ACC112 (cell line): ENCODE data around the gene CLRN1.

Experiments used
- H2AFZ ChIP-seq: fragments of 200-600 bp; sonication (generic); one replicate; pipeline ENCODE4 v1.6.0; 2017; ENCODE audit warnings: antibody characterized with exemption, low read length; ENCODE audit not compliant: unreplicated experiment
- H3K27ac ChIP-seq: fragments of 200-600 bp; sonication (generic); 2 replicates; pipeline ENCODE4 v1.5.1; 2014; ENCODE audit warnings: low read depth, mild to moderate bottlenecking, antibody characterized with exemption, low read length, moderate library complexity
- H3K27me3 ChIP-seq: fragments of 200-600 bp; sonication (generic); 2 replicates; pipeline ENCODE4 v1.6.1; 2014; ENCODE audit warnings: mild to moderate bottlenecking, antibody characterized with exemption, low read length, moderate library complexity, mixed read lengths; ENCODE audit not compliant: insufficient read depth
- H3K36me3 ChIP-seq: fragments of 200-600 bp; sonication (generic); 2 replicates; pipeline ENCODE4 v1.6.1; 2016; ENCODE audit warnings: mild to moderate bottlenecking, antibody characterized with exemption, low read length, moderate library complexity, mixed read lengths; ENCODE audit not compliant: insufficient read depth
- H3K4me1 ChIP-seq: fragments of 200-600 bp; sonication (generic); one replicate; pipeline ENCODE4 v1.6.1; 2016; ENCODE audit warnings: low read length, mixed read lengths; ENCODE audit not compliant: insufficient read depth, unreplicated experiment, control insufficient read depth
- H3K4me3 ChIP-seq: fragments of 200-600 bp; sonication (generic); 2 replicates; pipeline ENCODE4 v1.5.1; 2014; ENCODE audit warnings: mild to moderate bottlenecking, low read depth, low read length
- H3K79me2 ChIP-seq: fragments of 200-600 bp; sonication (generic); one replicate; pipeline ENCODE4 v1.6.0; 2016; ENCODE audit warnings: low read length; ENCODE audit not compliant: control insufficient read depth, unreplicated experiment, insufficient read depth

The CLRN1 gene

GRCh38 chr3:150898046-150898754 lies 74.3 kb downstream of the CLRN1 start:
- H2AFZ ChIP-seq: no peak overlapping the region
- peaks cover 89% of the 10 kb centered on the region for H3K27me3 ChIP-seq
- no peaks in the 10 kb centered on the region for H3K4me1 ChIP-seq
- no peak overlapping the region for H3K4me3 ChIP-seq
- H3K27ac ChIP-seq: no peak overlapping the region
- no peaks in the 10 kb centered on the region for H3K79me2 ChIP-seq
- no peaks in the 10 kb centered on the region for H3K36me3 ChIP-seq

- H3K36me3 ChIP-seq: no peaks in the 10 kb centered on the region
- H2AFZ ChIP-seq: no peak overlapping the region
- H3K79me2 ChIP-seq: no peaks in the 10 kb centered on the region
- H3K4me3 ChIP-seq: no peak overlapping the region
- H3K4me1 ChIP-seq: no peaks in the 10 kb centered on the region
- H3K27me3 ChIP-seq: peaks cover 83% of the 10 kb centered on the region
- no peak overlapping the region for H3K27ac ChIP-seq
These were observed 74.9 kb downstream of the CLRN1 start for GRCh38 chr3:150897592-150897991.

- H3K27ac ChIP-seq: no peak overlapping the region
- H3K79me2 ChIP-seq: no peaks in the 10 kb centered on the region
- H3K27me3 ChIP-seq: peaks cover 57% of the 10 kb centered on the region
- no peak overlapping the region for H3K4me3 ChIP-seq
- no peaks in the 10 kb centered on the region for H3K36me3 ChIP-seq
- no peak overlapping the region for H2AFZ ChIP-seq
- no peaks in the 10 kb centered on the region for H3K4me1 ChIP-seq
These were observed 81.7 kb downstream of the CLRN1 start for GRCh38 chr3:150890831-150891230.

GRCh38 chr3:150890295-150890694 lies 82.2 kb downstream of the CLRN1 start:
- H3K4me3 ChIP-seq: no peak overlapping the region
- no peaks in the 10 kb centered on the region for H3K36me3 ChIP-seq
- no peak overlapping the region for H2AFZ ChIP-seq
- H3K27me3 ChIP-seq: peaks cover 59% of the 10 kb centered on the region
- H3K79me2 ChIP-seq: no peaks in the 10 kb centered on the region
- no peak overlapping the region for H3K27ac ChIP-seq
- no peaks in the 10 kb centered on the region for H3K4me1 ChIP-seq

GRCh38 chr3:150889106-150889505 lies 83.4 kb downstream of the CLRN1 start:
- no peak overlapping the region for H3K27ac ChIP-seq
- H3K4me1 ChIP-seq: no peaks in the 10 kb centered on the region
- no peaks in the 10 kb centered on the region for H3K36me3 ChIP-seq
- H3K79me2 ChIP-seq: no peaks in the 10 kb centered on the region
- no peak overlapping the region for H2AFZ ChIP-seq
- H3K4me3 ChIP-seq: no peak overlapping the region
- H3K27me3 ChIP-seq: peaks cover 58% of the 10 kb centered on the region

DNA sequence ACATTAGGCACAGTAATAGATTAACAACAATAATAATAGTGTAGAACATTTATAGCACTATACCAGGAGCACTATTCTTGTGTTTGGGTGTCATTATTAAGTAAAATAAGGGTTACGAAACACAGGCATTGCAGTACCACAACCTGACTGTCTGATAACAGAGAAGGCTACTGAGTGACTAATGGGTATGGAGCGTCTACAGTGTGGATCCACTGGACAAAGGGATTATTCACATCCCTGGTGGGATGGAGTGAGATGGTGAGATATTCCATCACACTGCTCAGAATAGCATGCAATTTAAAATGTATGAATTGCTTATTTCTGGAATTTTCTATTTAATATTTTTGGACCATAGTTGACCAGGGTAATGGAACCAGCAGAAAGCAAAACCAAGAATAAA lies 85.5 kb downstream of the CLRN1 start:
- no peak overlapping the region for H3K27ac ChIP-seq
- H3K27me3 ChIP-seq: peaks cover 62% of the 10 kb centered on the region
- H3K4me3 ChIP-seq: no peak overlapping the region
- no peaks in the 10 kb centered on the region for H3K4me1 ChIP-seq
- no peak overlapping the region for H2AFZ ChIP-seq
- no peaks in the 10 kb centered on the region for H3K36me3 ChIP-seq
- no peaks in the 10 kb centered on the region for H3K79me2 ChIP-seq

- Histone ChIP-seq H3K27me3 (peaks cover 62% of the 10 kb centered on the region), H2AFZ (no peak overlapping the region), H3K4me1 (no peaks in the 10 kb centered on the region), H3K36me3 (no peaks in the 10 kb centered on the region), H3K4me3 (no peak overlapping the region), H3K27ac (no peak overlapping the region), H3K79me2 (no peaks in the 10 kb centered on the region)
These were observed 87.0 kb downstream of the CLRN1 start for GRCh38 chr3:150885535-150885934.

DNA sequence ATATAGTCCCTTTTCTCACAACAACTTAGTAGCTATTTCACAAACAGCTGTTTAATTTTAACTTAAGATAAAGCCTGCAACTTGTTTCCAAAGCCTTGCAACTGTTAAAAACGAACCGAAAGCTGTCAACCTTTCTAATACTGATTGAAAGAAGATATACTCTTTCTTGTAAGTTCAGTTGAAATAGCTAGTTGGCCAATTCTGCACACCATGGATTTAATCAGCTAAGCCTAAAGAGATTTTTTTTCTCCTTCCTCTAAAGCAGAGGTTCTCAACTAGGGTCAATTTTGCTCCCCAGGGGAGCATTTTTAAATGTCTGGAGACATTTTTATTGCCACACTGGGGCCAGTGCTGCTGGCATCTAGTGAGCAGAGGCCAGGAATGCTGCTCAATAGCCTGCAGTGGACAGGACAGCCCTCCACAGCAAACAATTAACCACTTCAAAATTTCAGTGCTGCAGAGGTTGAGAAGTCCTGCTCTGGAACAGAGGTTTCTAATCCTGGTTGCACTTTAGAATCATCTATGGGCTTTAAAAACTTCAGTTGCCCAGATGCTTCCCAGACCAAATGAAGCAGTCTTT lies 93.4 kb downstream of the CLRN1 start:
- no peak overlapping the region for H3K27ac ChIP-seq
- H2AFZ ChIP-seq: no peak overlapping the region
- H3K4me3 ChIP-seq: no peak overlapping the region
- no peaks in the 10 kb centered on the region for H3K4me1 ChIP-seq
- no peaks in the 10 kb centered on the region for H3K36me3 ChIP-seq
- peaks cover 47% of the 10 kb centered on the region for H3K27me3 ChIP-seq
- H3K79me2 ChIP-seq: no peaks in the 10 kb centered on the region

DNA sequence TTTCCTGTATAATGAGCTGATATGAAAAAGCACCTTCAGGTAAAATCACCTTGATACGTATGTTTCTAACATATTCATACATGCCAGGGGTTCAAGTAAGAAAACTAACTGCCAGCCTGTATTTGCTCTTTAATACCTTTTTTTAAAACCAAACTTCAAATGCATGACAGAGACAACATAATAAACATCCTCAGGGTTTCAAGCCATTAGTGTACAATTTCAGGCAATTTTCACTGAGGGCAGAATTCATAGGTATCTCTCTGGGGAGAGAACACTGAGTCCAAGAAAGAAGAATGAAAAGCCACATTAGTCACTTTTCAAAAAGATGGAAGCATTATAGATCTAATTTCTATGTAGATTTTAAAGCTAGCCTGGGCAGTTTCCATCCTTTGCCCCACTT lies 94.2 kb downstream of the CLRN1 start:
- Histone ChIP-seq H2AFZ (no peak overlapping the region), H3K27ac (no peak overlapping the region), H3K79me2 (no peaks in the 10 kb centered on the region), H3K4me3 (no peak overlapping the region), H3K27me3 (peaks cover 39% of the 10 kb centered on the region), H3K36me3 (no peaks in the 10 kb centered on the region), H3K4me1 (no peaks in the 10 kb centered on the region)

DNA sequence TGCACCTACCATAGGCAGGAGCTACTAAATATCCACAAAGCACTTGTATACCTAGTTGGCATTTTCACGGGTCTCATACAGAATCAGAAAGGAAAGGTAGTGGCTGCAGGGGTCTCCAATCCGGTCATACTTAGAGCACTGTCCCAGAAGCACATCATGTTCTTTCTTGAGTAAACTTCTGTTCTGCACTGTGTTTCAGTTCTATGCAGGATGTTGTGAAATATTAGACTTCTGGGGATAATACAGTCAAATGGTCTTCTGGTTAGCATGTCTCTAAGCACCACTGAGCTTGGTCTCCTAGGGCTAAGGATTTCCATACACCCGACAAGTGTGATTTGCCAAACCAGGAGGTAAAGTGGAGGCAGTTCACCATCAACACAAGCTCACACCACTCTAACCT lies 95.2 kb downstream of the CLRN1 start:
- H2AFZ ChIP-seq: no peak overlapping the region
- H3K27me3 ChIP-seq: peaks cover 37% of the 10 kb centered on the region; the same call in 1 of the 2 replicates
- no peaks in the 10 kb centered on the region for H3K4me1 ChIP-seq
- no peak overlapping the region for H3K27ac ChIP-seq
- no peaks in the 10 kb centered on the region for H3K36me3 ChIP-seq
- H3K4me3 ChIP-seq: no peak overlapping the region
- no peaks in the 10 kb centered on the region for H3K79me2 ChIP-seq

- Histone ChIP-seq H3K79me2 (no peaks in the 10 kb centered on the region), H3K4me3 (no peak overlapping the region), H2AFZ (no peak overlapping the region), H3K36me3 (no peaks in the 10 kb centered on the region), H3K27me3 (peaks cover 35% of the 10 kb centered on the region; the same call in 1 of the 2 replicates), H3K4me1 (no peaks in the 10 kb centered on the region), H3K27ac (no peak overlapping the region)
These were observed 95.8 kb downstream of the CLRN1 start for GRCh38 chr3:150876611-150877265.
